Fibroblast of lung (primary cell): ENCODE measurements around the gene P2RY13. TPM values are rescaled to one million over a fixed set of nuclear protein-coding genes. Genes with fewer than 3 reads are reported as not detected.

Experiments used
- DNase-seq, 2 donors: peaks; one replicate each; pipeline versions ENCODE4 v3.0.0 to v3.0.0-alpha.2; 2010; ENCODE audit warnings: low read depth in 2 of 2
- H2AFZ ChIP-seq: 2 replicates; pipeline ENCODE4 v1.5.1; 2012; ENCODE audit warnings: low read length, control low read depth, inconsistent platforms
- H3K27ac ChIP-seq: 2 replicates; pipeline ENCODE4 v1.5.1; 2011; ENCODE audit warnings: low read length, control low read depth; ENCODE audit not compliant: insufficient read depth
- H3K27me3 ChIP-seq: 2 replicates; pipeline ENCODE4 v1.5.1; 2011; ENCODE audit warnings: mild to moderate bottlenecking, low read length; ENCODE audit not compliant: control insufficient read depth, insufficient read depth
- H3K36me3 ChIP-seq: 2 replicates; pipeline ENCODE4 v1.5.1; 2011; ENCODE audit warnings: low read length; ENCODE audit not compliant: control insufficient read depth, insufficient read depth
- H3K4me1 ChIP-seq: 2 replicates; pipeline ENCODE4 v1.5.1; 2011; ENCODE audit warnings: low read length; ENCODE audit not compliant: control insufficient read depth, insufficient read depth; ENCODE audit errors: extremely low read depth
- H3K4me2 ChIP-seq: 2 replicates; pipeline ENCODE4 v1.5.1; 2011; ENCODE audit warnings: low read length, control low read depth; ENCODE audit not compliant: insufficient read depth; ENCODE audit errors: extremely low read depth
- H3K4me3 ChIP-seq, 4 experiments: fragments of 200-600 bp in 1 of 4; sonication (generic) in 1 of 4; replicated peaks in 1 of 4; 2 replicates each; pipeline ENCODE4 v1.5.1; 2011 to 2016; ENCODE audit warnings: low read length in 4 of 4, low read depth in 3 of 4, mild to moderate bottlenecking in 3 of 4, control low read depth in 2 of 4, inconsistent platforms in 1 of 4, mixed read lengths in 1 of 4; ENCODE audit not compliant: insufficient read depth in 1 of 4; ENCODE audit errors: control extremely low read depth in 1 of 4
- H3K79me2 ChIP-seq: 2 replicates; pipeline ENCODE4 v1.5.1; 2012; ENCODE audit warnings: mild to moderate bottlenecking, low read length, inconsistent platforms; ENCODE audit not compliant: control insufficient read depth, insufficient read depth
- H3K9ac ChIP-seq: 2 replicates; pipeline ENCODE4 v1.5.1; 2011; ENCODE audit warnings: mild to moderate bottlenecking, low read length, control low read depth; ENCODE audit not compliant: insufficient read depth
- H3K9me3 ChIP-seq: 2 replicates; pipeline ENCODE4 v1.5.1; 2012; ENCODE audit warnings: low read depth, low read length; ENCODE audit not compliant: control insufficient read depth, insufficient read depth
- H4K20me1 ChIP-seq: 2 replicates; pipeline ENCODE4 v1.5.1; 2011; ENCODE audit warnings: low read length; ENCODE audit not compliant: control insufficient read depth, insufficient read depth; ENCODE audit errors: extremely low read depth
- EZH2 ChIP-seq: IDR thresholded peaks from 2 replicates; pipeline ENCODE4 v1.5.1; 2012; ENCODE audit warnings: low read length, control low read depth, mild to moderate bottlenecking; ENCODE audit errors: missing control alignments
- polyA plus RNA-seq, 2 donors: library from polyadenylated mRNA; depleted of rRNA in 1 of 2; stranded (reverse) in 1 of 2; unstranded in 1 of 2; fragments of >200 nt; gene quantifications; 2 replicates each; pipeline ENCODE4 v1.2.1, GENCODE V29; 2011 to 2012; ENCODE audit warnings: missing spikeins in 1 of 2
- total RNA-seq: library from RNA; depleted of rRNA; stranded (reverse); fragments of >200 nt; gene quantifications from 2 replicates; pipeline ENCODE4 v1.2.1, GENCODE V29; 2014
- TF ChIP-seq, protein P1 (sequence below), 2 donors: IDR thresholded peaks in 1 of 2; conservative IDR thresholded peaks in 1 of 2; 1 replicate in 1 of 2; 2 replicates in 1 of 2; pipeline ENCODE4 v1.5.1; 2011 to 2012; ENCODE audit warnings: low read length in 2 of 2, control low read depth in 1 of 2, inconsistent platforms in 1 of 2, low read depth in 1 of 2, mild to moderate bottlenecking in 1 of 2

The P2RY13 gene
- total and polyA plus RNA-seq, 2 donors (not counting 1 experiment from before 2014, with no cell fraction given): 0.03 TPM; not detected in 1

DNA sequence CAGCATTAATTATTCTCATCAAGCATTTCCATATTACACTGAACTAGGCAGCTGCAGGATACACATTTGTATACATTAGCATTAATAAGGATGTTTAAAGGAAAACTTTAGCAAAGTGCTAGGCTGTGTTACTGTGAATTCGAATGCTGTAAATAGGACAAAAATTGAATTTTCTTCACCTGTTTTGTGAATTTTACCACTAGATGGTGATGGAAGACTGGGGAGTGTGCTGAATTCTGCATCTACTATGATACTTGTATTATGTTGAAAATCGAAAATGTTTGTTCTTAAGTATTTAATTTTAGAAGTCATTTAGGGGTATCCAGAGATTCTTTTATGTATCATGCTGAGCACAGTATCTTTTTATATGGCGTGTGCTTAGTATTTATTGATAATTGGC is 38.7 kb downstream of the P2RY13 start:
- Histone ChIP-seq H3K79me2 (no peaks in the 10 kb centered on the region), H3K36me3 (no peaks in the 10 kb centered on the region), H4K20me1 (no peaks in the 10 kb centered on the region), H3K4me1 (no peaks in the 10 kb centered on the region), H2AFZ (no peak overlapping the region), H3K9me3 (no peaks in the 10 kb centered on the region), H3K4me3 (no peak overlapping the region), H3K27ac (no peak overlapping the region), H3K9ac (no peak overlapping the region), H3K4me2 (no peak overlapping the region), H3K27me3 (no peaks in the 10 kb centered on the region)
- TF ChIP-seq, protein P1, sequence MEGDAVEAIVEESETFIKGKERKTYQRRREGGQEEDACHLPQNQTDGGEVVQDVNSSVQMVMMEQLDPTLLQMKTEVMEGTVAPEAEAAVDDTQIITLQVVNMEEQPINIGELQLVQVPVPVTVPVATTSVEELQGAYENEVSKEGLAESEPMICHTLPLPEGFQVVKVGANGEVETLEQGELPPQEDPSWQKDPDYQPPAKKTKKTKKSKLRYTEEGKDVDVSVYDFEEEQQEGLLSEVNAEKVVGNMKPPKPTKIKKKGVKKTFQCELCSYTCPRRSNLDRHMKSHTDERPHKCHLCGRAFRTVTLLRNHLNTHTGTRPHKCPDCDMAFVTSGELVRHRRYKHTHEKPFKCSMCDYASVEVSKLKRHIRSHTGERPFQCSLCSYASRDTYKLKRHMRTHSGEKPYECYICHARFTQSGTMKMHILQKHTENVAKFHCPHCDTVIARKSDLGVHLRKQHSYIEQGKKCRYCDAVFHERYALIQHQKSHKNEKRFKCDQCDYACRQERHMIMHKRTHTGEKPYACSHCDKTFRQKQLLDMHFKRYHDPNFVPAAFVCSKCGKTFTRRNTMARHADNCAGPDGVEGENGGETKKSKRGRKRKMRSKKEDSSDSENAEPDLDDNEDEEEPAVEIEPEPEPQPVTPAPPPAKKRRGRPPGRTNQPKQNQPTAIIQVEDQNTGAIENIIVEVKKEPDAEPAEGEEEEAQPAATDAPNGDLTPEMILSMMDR (conservative IDR thresholded peaks at IDR 0.05 in 1 of 2, IDR thresholded peaks at IDR 0.05 in 1 of 2; ENCODE audit: low read depth in 1 of 2, low read length in 2 of 2): peak; percentile 56 to 61
- TF ChIP-seq EZH2: no peak
- DNase-seq: peak; percentile 25 to 74

DNA sequence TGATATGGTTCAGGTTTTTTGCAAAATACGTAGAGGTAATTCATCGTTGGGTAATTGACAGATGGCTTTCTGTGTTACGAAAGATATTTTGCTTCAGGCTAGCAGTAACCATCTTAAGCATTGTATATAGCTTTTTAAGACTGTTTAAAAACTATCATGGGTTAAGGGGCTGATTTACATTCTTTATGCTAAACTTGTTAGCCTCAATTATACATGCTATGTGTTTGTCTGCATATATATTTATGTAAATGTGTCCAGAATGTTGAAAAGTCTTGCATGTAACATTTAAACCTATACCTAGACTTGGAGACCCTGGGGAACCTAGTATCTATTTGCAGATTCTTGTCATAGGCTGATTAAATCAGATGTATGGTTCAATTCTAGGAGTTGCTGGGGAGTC is 39.9 kb downstream of the P2RY13 start:
- no peaks in the 10 kb centered on the region for H4K20me1 ChIP-seq
- H3K27ac ChIP-seq: no peak overlapping the region
- no peaks in the 10 kb centered on the region for H3K9me3 ChIP-seq
- DNase-seq: no peak
- TF ChIP-seq, protein P1 (conservative IDR thresholded peaks at IDR 0.05 in 1 of 2, IDR thresholded peaks at IDR 0.05 in 1 of 2; ENCODE audit: low read depth in 1 of 2, low read length in 2 of 2): no peak
- no peak for TF ChIP-seq EZH2
- H3K27me3 ChIP-seq: no peaks in the 10 kb centered on the region
- H3K79me2 ChIP-seq: no peaks in the 10 kb centered on the region
- H3K4me2 ChIP-seq: no peak overlapping the region
- no peak overlapping the region for H2AFZ ChIP-seq
- no peaks in the 10 kb centered on the region for H3K4me1 ChIP-seq
- H3K4me3 ChIP-seq: no peak overlapping the region
- no peak overlapping the region for H3K9ac ChIP-seq
- no peaks in the 10 kb centered on the region for H3K36me3 ChIP-seq

DNA sequence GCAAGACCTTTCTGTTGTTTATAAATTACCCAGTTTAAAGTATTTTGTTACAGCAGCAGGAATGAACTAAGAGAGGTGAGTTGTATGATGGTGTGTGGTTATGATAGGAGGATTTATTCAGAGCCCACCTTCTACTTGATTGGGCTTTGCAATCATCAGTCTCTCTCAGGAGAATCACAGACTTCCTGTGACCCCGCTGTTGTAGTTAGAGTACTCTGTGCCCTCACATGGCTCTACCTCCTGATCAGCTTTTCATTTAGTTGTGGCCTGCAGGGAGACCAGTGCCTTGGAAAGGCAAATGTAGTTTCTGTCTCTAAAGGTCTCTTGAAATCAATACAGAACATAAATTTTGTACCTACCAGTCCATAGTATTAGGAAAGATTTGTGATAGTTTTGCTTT is 43.4 kb downstream of the P2RY13 start:
- H3K9ac ChIP-seq: no peak overlapping the region
- H3K36me3 ChIP-seq: no peaks in the 10 kb centered on the region
- no peak overlapping the region for H2AFZ ChIP-seq
- no peaks in the 10 kb centered on the region for H3K27me3 ChIP-seq
- H3K4me1 ChIP-seq: peaks cover 4% of the 10 kb centered on the region
- no peak for DNase-seq
- no peak overlapping the region for H3K27ac ChIP-seq
- no peak overlapping the region for H3K4me2 ChIP-seq
- no peaks in the 10 kb centered on the region for H4K20me1 ChIP-seq
- H3K9me3 ChIP-seq: no peaks in the 10 kb centered on the region
- no peaks in the 10 kb centered on the region for H3K79me2 ChIP-seq
- TF ChIP-seq, protein P1 (conservative IDR thresholded peaks at IDR 0.05 in 1 of 2, IDR thresholded peaks at IDR 0.05 in 1 of 2; ENCODE audit: low read depth in 1 of 2, low read length in 2 of 2): no peak
- TF ChIP-seq EZH2: no peak
- no peak overlapping the region for H3K4me3 ChIP-seq
